Measurements from ENCODE around the gene GAB2. TPM values are rescaled to one million over a fixed set of nuclear protein-coding genes. Genes with fewer than 3 reads are reported as not detected.

GAB2 gene
- polyA plus RNA-seq, 3 donors = 2.8 to 39.4 (median 4.4) TPM

GRCh38 chr11:78313181-78313795 lies 104.3 kb downstream of the GAB2 start:
- Histone ChIP-seq H3K4me1 (ENCODE audit: control insufficient read depth in 1 of 2, insufficient read depth in 2 of 2, low read length in 2 of 2) (peaks cover 31 to 67% of the 10 kb centered on the region in 2 donors), H3K4me2 (replicated peaks; ENCODE audit: extremely low read depth, low read length, poor library complexity, severe bottlenecking) (no peak overlapping the region), H3K9me3 (replicated peaks in 1 of 2; ENCODE audit: control insufficient read depth in 1 of 2, insufficient read depth in 1 of 2, low read length in 2 of 2) (no peaks in the 10 kb centered on the region), H3K9ac (ENCODE audit: insufficient read depth, low read length, poor library complexity, severe bottlenecking) (no peak overlapping the region), H2AFZ (ENCODE audit: insufficient read depth, low read depth, low read length, poor library complexity, severe bottlenecking) (no peak overlapping the region), H3K36me3 (replicated peaks in 1 of 2; ENCODE audit: control insufficient read depth in 1 of 2, insufficient read depth in 2 of 2, low read length in 2 of 2) (no peaks in the 10 kb centered on the region), H3K4me3 (replicated peaks in 1 of 3; ENCODE audit: low read depth in 2 of 3, low read length in 3 of 3) (no peak overlapping the region), H3K79me2 (ENCODE audit: insufficient read depth, low read length) (peaks cover 100% of the 10 kb centered on the region), H3K27ac (ENCODE audit: low read depth in 1 of 2, low read length in 2 of 2) (peak overlapping the region in 1 of 2 donors; percentile 73), H4K20me1 (ENCODE audit: insufficient read depth, low read length) (peaks cover 86% of the 10 kb centered on the region), H3K27me3 (ENCODE audit: control insufficient read depth in 2 of 2, insufficient read depth in 2 of 2, low read length in 2 of 2) (no peaks in the 10 kb centered on the region)
- Mint-ChIP-seq H3K27ac (peak overlapping the region; percentile 75 to 92 (median 83)), H3K4me3 (no peak overlapping the region), H3K36me3 (peaks cover 16 to 27% of the 10 kb centered on the region in 2 donors), H3K4me1 (peaks cover 84% of the 10 kb centered on the region), H3K27me3 (ENCODE audit: low read depth in 3 of 3) (no peaks in the 10 kb centered on the region), H3K9me3 (peaks cover 0 to 3% (median 0%) of the 10 kb centered on the region in 7 donors)
- TF ChIP-seq, protein P1, sequence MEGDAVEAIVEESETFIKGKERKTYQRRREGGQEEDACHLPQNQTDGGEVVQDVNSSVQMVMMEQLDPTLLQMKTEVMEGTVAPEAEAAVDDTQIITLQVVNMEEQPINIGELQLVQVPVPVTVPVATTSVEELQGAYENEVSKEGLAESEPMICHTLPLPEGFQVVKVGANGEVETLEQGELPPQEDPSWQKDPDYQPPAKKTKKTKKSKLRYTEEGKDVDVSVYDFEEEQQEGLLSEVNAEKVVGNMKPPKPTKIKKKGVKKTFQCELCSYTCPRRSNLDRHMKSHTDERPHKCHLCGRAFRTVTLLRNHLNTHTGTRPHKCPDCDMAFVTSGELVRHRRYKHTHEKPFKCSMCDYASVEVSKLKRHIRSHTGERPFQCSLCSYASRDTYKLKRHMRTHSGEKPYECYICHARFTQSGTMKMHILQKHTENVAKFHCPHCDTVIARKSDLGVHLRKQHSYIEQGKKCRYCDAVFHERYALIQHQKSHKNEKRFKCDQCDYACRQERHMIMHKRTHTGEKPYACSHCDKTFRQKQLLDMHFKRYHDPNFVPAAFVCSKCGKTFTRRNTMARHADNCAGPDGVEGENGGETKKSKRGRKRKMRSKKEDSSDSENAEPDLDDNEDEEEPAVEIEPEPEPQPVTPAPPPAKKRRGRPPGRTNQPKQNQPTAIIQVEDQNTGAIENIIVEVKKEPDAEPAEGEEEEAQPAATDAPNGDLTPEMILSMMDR (IDR thresholded peaks at IDR 0.05) = no peak
- WGBS (ENCODE audit: insufficient coverage) = 93% methylated on average over 2 of the region's 2 CpGs
- intact Hi-C loops (cut with micrococcal nuclease) = loop anchor here in 1 of 2 donors (5.0 kb wide), 1 partner anchor 39 kb away; no protein-coding TSS in a partner anchor
- DNase-seq = peak in 2 of 3 donors; percentile 42 to 59

DNA sequence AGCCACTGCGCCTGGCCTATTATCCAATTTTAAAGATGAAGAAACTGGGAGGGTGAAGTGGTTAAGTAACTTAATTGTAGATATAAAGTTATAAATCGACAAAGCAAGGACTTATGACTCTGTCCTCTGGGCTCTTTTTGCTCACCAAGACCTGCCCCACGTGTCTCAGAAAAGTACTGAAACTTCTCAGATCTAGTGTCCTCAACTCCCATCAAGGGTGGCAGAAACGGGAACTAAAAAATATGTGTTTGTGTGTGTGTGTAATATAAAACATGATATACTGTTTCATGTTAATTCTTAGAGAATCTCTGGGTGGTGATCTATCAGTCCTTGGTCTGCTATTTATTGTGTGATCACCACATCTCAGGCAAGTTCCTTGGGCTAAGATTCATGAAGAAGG lies 104.9 kb downstream of the GAB2 start:
- H3K4me3 ChIP-seq (replicated peaks in 1 of 3; ENCODE audit: low read depth in 2 of 3, low read length in 3 of 3) = no peak overlapping the region
- peaks cover 100% of the 10 kb centered on the region for H3K79me2 ChIP-seq (ENCODE audit: insufficient read depth, low read length)
- H3K27me3 ChIP-seq (ENCODE audit: control insufficient read depth in 2 of 2, insufficient read depth in 2 of 2, low read length in 2 of 2) = no peaks in the 10 kb centered on the region
- intact Hi-C loops (cut with micrococcal nuclease) = loop anchor here in 1 of 2 donors (5.0 kb wide), 1 partner anchor 40 kb away; no protein-coding TSS in a partner anchor
- Mint-ChIP-seq H3K4me1 (peaks cover 82% of the 10 kb centered on the region), H3K9me3 (peaks cover 0 to 3% (median 0%) of the 10 kb centered on the region in 7 donors), H3K27me3 (ENCODE audit: low read depth in 3 of 3) (no peaks in the 10 kb centered on the region), H3K4me3 (no peak overlapping the region), H3K27ac (peak overlapping the region; percentile 75 to 92 (median 79)), H3K36me3 (peaks cover 22 to 29% of the 10 kb centered on the region in 2 donors)
- WGBS (ENCODE audit: insufficient coverage) = no CpG with 5 or more reads among the region's 4 CpGs
- no peak overlapping the region for H2AFZ ChIP-seq (ENCODE audit: insufficient read depth, low read depth, low read length, poor library complexity, severe bottlenecking)
- no peak overlapping the region for H3K4me2 ChIP-seq (replicated peaks; ENCODE audit: extremely low read depth, low read length, poor library complexity, severe bottlenecking)
- H3K9ac ChIP-seq (ENCODE audit: insufficient read depth, low read length, poor library complexity, severe bottlenecking) = no peak overlapping the region
- DNase-seq = peak; percentile 42 to 53 (median 47)
- H3K27ac ChIP-seq (ENCODE audit: low read depth in 1 of 2, low read length in 2 of 2) = peak overlapping the region in 1 of 2 donors; percentile 73
- H3K4me1 ChIP-seq (ENCODE audit: control insufficient read depth in 1 of 2, insufficient read depth in 2 of 2, low read length in 2 of 2) = peaks cover 30 to 64% of the 10 kb centered on the region in 2 donors
- peaks cover 86% of the 10 kb centered on the region for H4K20me1 ChIP-seq (ENCODE audit: insufficient read depth, low read length)
- no peaks in the 10 kb centered on the region for H3K9me3 ChIP-seq (replicated peaks in 1 of 2; ENCODE audit: control insufficient read depth in 1 of 2, insufficient read depth in 1 of 2, low read length in 2 of 2)
- TF ChIP-seq, protein P1 (IDR thresholded peaks at IDR 0.05) = no peak
- H3K36me3 ChIP-seq (replicated peaks in 1 of 2; ENCODE audit: control insufficient read depth in 1 of 2, insufficient read depth in 2 of 2, low read length in 2 of 2) = peaks cover 0 to 4% of the 10 kb centered on the region in 2 donors

Data from CD14-positive monocyte (primary cell).